ENCODE data around the gene MTO1. TPM values are rescaled to one million over a fixed set of nuclear protein-coding genes. Genes with fewer than 3 reads are reported as not detected.

MTO1 gene
- total and polyA plus RNA-seq, 2 donors from 2014 or later, result 14.9 to 32.8 TPM

DNA sequence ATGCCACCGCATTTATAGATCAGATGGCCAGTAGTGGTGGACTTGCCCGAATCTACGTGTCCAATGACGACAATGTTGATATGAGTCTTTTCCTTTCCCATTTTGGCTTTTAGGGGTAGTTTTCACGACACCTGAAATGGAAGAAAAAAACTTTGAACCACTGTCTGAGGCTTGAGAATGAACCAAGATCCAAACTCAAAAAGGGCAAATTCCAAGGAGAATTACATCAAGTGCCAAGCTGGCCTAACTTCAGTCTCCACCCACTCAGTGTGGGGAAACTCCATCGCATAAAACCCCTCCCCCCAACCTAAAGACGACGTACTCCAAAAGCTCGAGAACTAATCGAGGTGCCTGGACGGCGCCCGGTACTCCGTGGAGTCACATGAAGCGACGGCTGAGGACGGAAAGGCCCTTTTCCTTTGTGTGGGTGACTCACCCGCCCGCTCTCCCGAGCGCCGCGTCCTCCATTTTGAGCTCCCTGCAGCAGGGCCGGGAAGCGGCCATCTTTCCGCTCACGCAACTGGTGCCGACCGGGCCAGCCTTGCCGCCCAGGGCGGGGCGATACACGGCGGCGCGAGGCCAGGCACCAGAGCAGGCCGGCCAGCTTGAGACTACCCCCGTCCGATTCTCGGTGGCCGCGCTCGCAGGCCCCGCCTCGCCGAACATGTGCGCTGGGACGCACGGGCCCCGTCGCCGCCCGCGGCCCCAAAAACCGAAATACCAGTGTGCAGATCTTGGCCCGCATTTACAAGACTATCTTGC is 58.6 kb downstream of the MTO1 start:
- intact Hi-C loops (cut with DNase I), result loop anchor here (5.0 kb wide), 1 partner anchor 87 kb away; no protein-coding TSS in a partner anchor
- TF ChIP-seq, protein P1, sequence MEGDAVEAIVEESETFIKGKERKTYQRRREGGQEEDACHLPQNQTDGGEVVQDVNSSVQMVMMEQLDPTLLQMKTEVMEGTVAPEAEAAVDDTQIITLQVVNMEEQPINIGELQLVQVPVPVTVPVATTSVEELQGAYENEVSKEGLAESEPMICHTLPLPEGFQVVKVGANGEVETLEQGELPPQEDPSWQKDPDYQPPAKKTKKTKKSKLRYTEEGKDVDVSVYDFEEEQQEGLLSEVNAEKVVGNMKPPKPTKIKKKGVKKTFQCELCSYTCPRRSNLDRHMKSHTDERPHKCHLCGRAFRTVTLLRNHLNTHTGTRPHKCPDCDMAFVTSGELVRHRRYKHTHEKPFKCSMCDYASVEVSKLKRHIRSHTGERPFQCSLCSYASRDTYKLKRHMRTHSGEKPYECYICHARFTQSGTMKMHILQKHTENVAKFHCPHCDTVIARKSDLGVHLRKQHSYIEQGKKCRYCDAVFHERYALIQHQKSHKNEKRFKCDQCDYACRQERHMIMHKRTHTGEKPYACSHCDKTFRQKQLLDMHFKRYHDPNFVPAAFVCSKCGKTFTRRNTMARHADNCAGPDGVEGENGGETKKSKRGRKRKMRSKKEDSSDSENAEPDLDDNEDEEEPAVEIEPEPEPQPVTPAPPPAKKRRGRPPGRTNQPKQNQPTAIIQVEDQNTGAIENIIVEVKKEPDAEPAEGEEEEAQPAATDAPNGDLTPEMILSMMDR (IDR thresholded peaks at IDR 0.05; ENCODE audit: borderline replicate concordance, extremely low read depth, insufficient read depth), result no peak
- FAIRE-seq, result no peak

DNA sequence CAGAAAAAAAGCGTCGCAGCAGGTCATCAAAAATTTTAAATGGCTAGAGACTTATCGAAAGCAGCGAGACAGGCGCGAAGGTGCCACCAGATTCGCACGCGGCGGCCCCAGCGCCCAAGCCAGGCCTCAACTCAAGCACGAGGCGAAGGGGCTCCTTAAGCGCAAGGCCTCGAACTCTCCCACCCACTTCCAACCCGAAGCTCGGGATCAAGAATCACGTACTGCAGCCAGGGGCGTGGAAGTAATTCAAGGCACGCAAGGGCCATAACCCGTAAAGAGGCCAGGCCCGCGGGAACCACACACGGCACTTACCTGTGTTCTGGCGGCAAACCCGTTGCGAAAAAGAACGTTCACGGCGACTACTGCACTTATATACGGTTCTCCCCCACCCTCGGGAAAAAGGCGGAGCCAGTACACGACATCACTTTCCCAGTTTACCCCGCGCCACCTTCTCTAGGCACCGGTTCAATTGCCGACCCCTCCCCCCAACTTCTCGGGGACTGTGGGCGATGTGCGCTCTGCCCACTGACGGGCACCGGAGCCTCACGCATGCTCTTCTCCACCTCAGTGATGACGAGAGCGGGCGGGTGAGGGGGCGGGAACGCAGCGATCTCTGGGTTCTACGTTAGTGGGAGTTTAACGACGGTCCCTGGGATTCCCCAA is 59.3 kb downstream of the MTO1 start, which contains the start of gene EEF1A1:
Gene EEF1A1 (minus strand): TSS at position 345 of the 663 bp plus-strand sequence. CDS start 1,006 bp downstream, outside the sequence.
- H3K36me3 ChIP-seq (ENCODE audit: control insufficient read depth in 2 of 3, insufficient read depth in 3 of 3, low read length in 3 of 3), result peaks cover 15 to 40% (median 15%) of the 10 kb centered on the region in 3 donors
- H3K4me3 ChIP-seq (ENCODE audit: low read length in 3 of 3), result peak within 1 kb of the TSS; percentile 95 to 98 (median 98)
- TF ChIP-seq, protein P1 (IDR thresholded peaks at IDR 0.05; ENCODE audit: borderline replicate concordance, extremely low read depth, insufficient read depth), result no peak
- DNase-seq, result peak; percentile 100
- peak; percentile 65 for FAIRE-seq
- intact Hi-C loops (cut with DNase I), result no loop called here
- no peaks in the 10 kb centered on the region for H3K27me3 ChIP-seq (ENCODE audit: control insufficient read depth, insufficient read depth, low read length)
- H3K4me1 ChIP-seq (ENCODE audit: control insufficient read depth in 2 of 3, insufficient read depth in 2 of 3, low read depth in 1 of 3, low read length in 3 of 3), result peaks cover 3 to 27% (median 16%) of the 10 kb centered on the region in 3 donors
- H3K27ac ChIP-seq (ENCODE audit: low read depth in 2 of 2, low read length in 2 of 2), result peak within 1 kb of the TSS; percentile 99 to 100
- no peaks in the 10 kb centered on the region for H3K9me3 ChIP-seq (ENCODE audit: control insufficient read depth in 2 of 3, insufficient read depth in 1 of 3, low read length in 3 of 3)
- peak within 1 kb of the TSS; percentile 98 to 100 (median 99) for H3K9ac ChIP-seq (ENCODE audit: low read length in 3 of 3)

More for the DNA sequence above, 58.6 kb downstream of the MTO1 start:
- Histone ChIP-seq H3K9ac (ENCODE audit: low read length in 3 of 3) (peak overlapping the region; percentile 98 to 100 (median 99)), H3K27me3 (ENCODE audit: control insufficient read depth, insufficient read depth, low read length) (no peaks in the 10 kb centered on the region), H3K36me3 (ENCODE audit: control insufficient read depth in 2 of 3, insufficient read depth in 3 of 3, low read length in 3 of 3) (peaks cover 15 to 47% (median 18%) of the 10 kb centered on the region in 3 donors), H3K9me3 (ENCODE audit: control insufficient read depth in 2 of 3, insufficient read depth in 1 of 3, low read length in 3 of 3) (no peaks in the 10 kb centered on the region), H3K27ac (ENCODE audit: low read depth in 2 of 2, low read length in 2 of 2) (peak overlapping the region; percentile 99 to 100), H3K4me3 (ENCODE audit: low read length in 3 of 3) (peak overlapping the region; percentile 95 to 98 (median 98)), H3K4me1 (ENCODE audit: control insufficient read depth in 2 of 3, insufficient read depth in 2 of 3, low read depth in 1 of 3, low read length in 3 of 3) (peaks cover 3 to 34% (median 16%) of the 10 kb centered on the region in 3 donors)
- peak; percentile 68 to 95 (median 77) for DNase-seq

DNA sequence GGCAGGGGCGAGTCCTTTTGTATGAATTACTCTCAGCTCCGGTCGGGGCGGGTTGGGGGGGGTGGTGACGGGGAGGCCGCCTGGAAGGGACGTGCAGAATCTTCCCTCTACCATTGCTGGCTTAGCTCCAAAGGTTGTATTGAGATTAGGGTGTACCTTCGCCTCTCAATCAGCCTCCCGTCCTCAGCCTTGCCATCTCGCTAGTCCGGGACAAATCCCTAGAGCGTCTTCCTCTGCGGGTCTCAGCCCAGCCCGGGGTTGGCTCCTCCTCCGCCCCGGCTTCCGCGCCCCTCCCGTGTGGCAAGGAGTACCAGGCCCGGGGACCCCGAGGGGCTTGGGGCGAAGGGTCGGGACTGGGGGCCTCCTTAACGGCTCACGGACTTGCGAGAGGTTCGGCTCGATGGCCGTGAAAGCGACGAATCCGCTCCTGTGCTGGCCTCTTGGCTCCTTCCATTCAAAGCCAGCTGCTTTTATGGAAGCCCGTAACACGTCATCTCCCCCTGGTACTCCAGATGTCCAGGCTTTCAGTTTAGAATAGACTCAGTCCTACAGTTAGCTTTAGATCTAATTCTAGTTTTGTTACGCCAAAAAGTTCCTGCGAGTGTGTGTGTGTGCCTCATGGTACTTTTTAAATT is 59.9 kb downstream of the MTO1 start:
- intact Hi-C loops (cut with DNase I), result no loop called here
- DNase-seq, result peak in 3 of 5 donors; percentile 90 to 94 (median 90)
- H3K27me3 ChIP-seq (ENCODE audit: control insufficient read depth, insufficient read depth, low read length), result no peaks in the 10 kb centered on the region

More for the DNA sequence above, 59.9 kb downstream of the MTO1 start:
- peak overlapping the region; percentile 79 to 98 (median 98) for H3K4me3 ChIP-seq (ENCODE audit: low read length in 3 of 3)
- peak overlapping the region; percentile 87 to 98 (median 97) for H3K9ac ChIP-seq (ENCODE audit: low read length in 3 of 3)
- peaks cover 13 to 34% (median 15%) of the 10 kb centered on the region in 3 donors for H3K36me3 ChIP-seq (ENCODE audit: control insufficient read depth in 2 of 3, insufficient read depth in 3 of 3, low read length in 3 of 3)
- H3K4me1 ChIP-seq (ENCODE audit: control insufficient read depth in 2 of 3, insufficient read depth in 2 of 3, low read depth in 1 of 3, low read length in 3 of 3), result peaks cover 3 to 24% (median 13%) of the 10 kb centered on the region in 3 donors
- FAIRE-seq, result no peak
- TF ChIP-seq, protein P1 (IDR thresholded peaks at IDR 0.05; ENCODE audit: borderline replicate concordance, extremely low read depth, insufficient read depth), result no peak
- no peaks in the 10 kb centered on the region for H3K9me3 ChIP-seq (ENCODE audit: control insufficient read depth in 2 of 3, insufficient read depth in 1 of 3, low read length in 3 of 3)
- H3K27ac ChIP-seq (ENCODE audit: low read depth in 2 of 2, low read length in 2 of 2), result peak overlapping the region; percentile 99 to 100
